ENCODE measurements around the gene APPBP2. TPM values are rescaled to one million over a fixed set of nuclear protein-coding genes. Genes with fewer than 3 reads are reported as not detected.

Gene APPBP2
- total and polyA plus RNA-seq, 2 of the 8 experiments (the other 6 are each of a cell fraction or from before 2014, with no cell fraction given), result 3.3 to 18.0 TPM

GRCh38 chr17:60502145-60502544 lies 23.9 kb downstream of the APPBP2 start:
- Histone ChIP-seq H3K23me2 (ENCODE audit: low read depth, low read length) (no peaks in the 10 kb centered on the region), H4K91ac (replicated peaks; ENCODE audit: insufficient read length, low read length) (no peak overlapping the region), H3K23ac (ENCODE audit: insufficient read length) (no peak overlapping the region), H4K5ac (ENCODE audit: insufficient read length, low read depth, low read length) (no peak overlapping the region), H3K36me3 (ENCODE audit: control insufficient read depth in 2 of 4, insufficient read depth in 4 of 4, low read length in 3 of 4) (peaks cover 0 to under 1% (median 0%) of the 10 kb centered on the region in 4 experiments; a peak in 1 of 8 replicates), H2AFZ (ENCODE audit: low read length) (no peak overlapping the region), H3K18ac (ENCODE audit: extremely low read depth, low read length) (no peak overlapping the region), H2AK5ac (ENCODE audit: low read depth, low read length) (no peak overlapping the region), H3K4me3 (ENCODE audit: extremely low read depth in 1 of 4, insufficient read depth in 2 of 4, low read depth in 3 of 4, low read length in 4 of 4) (no peak overlapping the region), H3K4me1 (replicated peaks in 1 of 4; ENCODE audit: control insufficient read depth in 3 of 4, insufficient read depth in 4 of 4, low read length in 3 of 4) (no peaks in the 10 kb centered on the region), H3K56ac (replicated peaks; ENCODE audit: insufficient read length, low read depth, low read length) (no peak overlapping the region), H3K4me2 (ENCODE audit: insufficient read depth in 1 of 2, low read depth in 2 of 2, low read length in 2 of 2) (no peak overlapping the region), H3K9me3 (ENCODE audit: insufficient read depth in 2 of 2, low read depth in 1 of 2, low read length in 1 of 2) (no peaks in the 10 kb centered on the region), H4K8ac (ENCODE audit: extremely low read depth, insufficient read depth, low read length) (no peak overlapping the region), H4K20me1 (replicated peaks in 1 of 2; ENCODE audit: control insufficient read depth in 1 of 2, insufficient read depth in 2 of 2, low read length in 2 of 2) (peaks cover 0 to 4% of the 10 kb centered on the region in 2 experiments), H2BK120ac (replicated peaks; ENCODE audit: low read depth, low read length) (no peak overlapping the region), H3K79me1 (ENCODE audit: low read depth, low read length) (no peaks in the 10 kb centered on the region; the same call in 1 of the 2 replicates), H2BK15ac (ENCODE audit: low read length) (no peak overlapping the region), H2BK12ac (ENCODE audit: low read depth, low read length) (no peak overlapping the region), H2BK5ac (ENCODE audit: low read depth, low read length) (no peak overlapping the region), H3K9ac (replicated peaks in 1 of 4; ENCODE audit: extremely low read depth in 1 of 4, low read depth in 3 of 4, low read length in 3 of 4) (no peak overlapping the region), H3K27ac (ENCODE audit: low read depth, low read length) (no peak overlapping the region), H3K14ac (ENCODE audit: insufficient read length) (no peak overlapping the region), H3K27me3 (replicated peaks in 1 of 4; ENCODE audit: control insufficient read depth in 3 of 4, extremely low read depth in 1 of 4, insufficient read depth in 3 of 4, low read length in 3 of 4) (no peaks in the 10 kb centered on the region), H3K4ac (replicated peaks; ENCODE audit: insufficient read length, low read depth, low read length) (no peak overlapping the region), H2BK20ac (ENCODE audit: low read length) (no peak overlapping the region), H3K79me2 (ENCODE audit: control insufficient read depth in 1 of 2, insufficient read depth in 2 of 2, low read length in 2 of 2) (peaks cover 0 to 55% of the 10 kb centered on the region in 2 experiments; a peak in 3 of 4 replicates)
- WGBS, 2 experiments (ENCODE audit: extremely low coverage in 1 of 2, insufficient coverage in 1 of 2, insufficient read length in 1 of 2, insufficient replicate concordance in 2 of 2, low coverage in 1 of 2, low lambda C conversion rate in 2 of 2, missing lambda C conversion rate in 1 of 2), result 91% methylated on average over 4 of the region's 4 CpGs; no CpG with 5 or more reads in 1 of the 2 experiments
- ChIA-PET CTCF (ENCODE audit: partially characterized antibody) (interaction anchor here (0.8 to 0.9 kb wide), 2 partner anchors 83 to 139 kb away, joined by 3 to 5 read pairs; no protein-coding TSS in a partner anchor), POLR2A (ENCODE audit: partially characterized antibody) (interaction anchor here (0.8 kb wide), 1 partner anchor 102 kb away, joined by 3 read pairs; no protein-coding TSS in a partner anchor)
- no peak for FAIRE-seq
- DNase-seq (ENCODE audit: low read depth in 1 of 2, low spot score in 2 of 2), result no peak
- TF ChIP-seq RNF2 (IDR thresholded peaks at IDR 0.05; ENCODE audit: borderline replicate concordance, low read depth, low read length, missing control alignments, poor library complexity, severe bottlenecking) (no peak), POU5F1 (IDR thresholded peaks at IDR 0.05; ENCODE audit: low read depth, low read length) (no peak), SP1 (IDR thresholded peaks at IDR 0.05; ENCODE audit: low read depth, low read length) (no peak), CBX5 (IDR thresholded peaks at IDR 0.05; ENCODE audit: low read depth, low read length) (no peak), GTF2F1 (IDR thresholded peaks at IDR 0.05; ENCODE audit: borderline replicate concordance, low read depth, low read length) (no peak), BCL11A (IDR thresholded peaks at IDR 0.05; ENCODE audit: low read depth in 2 of 2, low read length in 2 of 2) (no peak), EZH2 (IDR thresholded peaks at IDR 0.05; ENCODE audit: low read depth, low read length, severe bottlenecking) (no peak), ZNF274 (IDR thresholded peaks at IDR 0.05; ENCODE audit: borderline replicate concordance, extremely low read depth, low read length) (no peak), GABPA (IDR thresholded peaks at IDR 0.05; ENCODE audit: borderline replicate concordance, insufficient read depth, low read length) (no peak), TEAD4 (IDR thresholded peaks at IDR 0.05; ENCODE audit: low read depth, low read length) (no peak)
- TF ChIP-seq, protein P1, sequence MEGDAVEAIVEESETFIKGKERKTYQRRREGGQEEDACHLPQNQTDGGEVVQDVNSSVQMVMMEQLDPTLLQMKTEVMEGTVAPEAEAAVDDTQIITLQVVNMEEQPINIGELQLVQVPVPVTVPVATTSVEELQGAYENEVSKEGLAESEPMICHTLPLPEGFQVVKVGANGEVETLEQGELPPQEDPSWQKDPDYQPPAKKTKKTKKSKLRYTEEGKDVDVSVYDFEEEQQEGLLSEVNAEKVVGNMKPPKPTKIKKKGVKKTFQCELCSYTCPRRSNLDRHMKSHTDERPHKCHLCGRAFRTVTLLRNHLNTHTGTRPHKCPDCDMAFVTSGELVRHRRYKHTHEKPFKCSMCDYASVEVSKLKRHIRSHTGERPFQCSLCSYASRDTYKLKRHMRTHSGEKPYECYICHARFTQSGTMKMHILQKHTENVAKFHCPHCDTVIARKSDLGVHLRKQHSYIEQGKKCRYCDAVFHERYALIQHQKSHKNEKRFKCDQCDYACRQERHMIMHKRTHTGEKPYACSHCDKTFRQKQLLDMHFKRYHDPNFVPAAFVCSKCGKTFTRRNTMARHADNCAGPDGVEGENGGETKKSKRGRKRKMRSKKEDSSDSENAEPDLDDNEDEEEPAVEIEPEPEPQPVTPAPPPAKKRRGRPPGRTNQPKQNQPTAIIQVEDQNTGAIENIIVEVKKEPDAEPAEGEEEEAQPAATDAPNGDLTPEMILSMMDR (IDR thresholded peaks at IDR 0.05; ENCODE audit: control extremely low read depth in 1 of 3, insufficient read depth in 1 of 3, low read depth in 1 of 3, low read length in 3 of 3), result no peak

All from H1 (cell line).